Activated CD8-positive, alpha-beta T cell treated with anti-CD3 and anti-CD28 coated beads for 36 hours (primary cell): ENCODE data around the gene N4BP2. TPM values are rescaled to one million over a fixed set of nuclear protein-coding genes. Genes with fewer than 3 reads are reported as not detected.
A peak's percentile ranks its signal among the peaks of the same experiment; 100 is the strongest.

Experiments
- ATAC-seq: fragments of 200-7000 bp; cut with Tn5 transposase; one replicate; pipeline ENCODE4 v1.10.0; 2021; ENCODE audit warnings: mild to moderate bottlenecking, moderate library complexity
- CTCF ChIA-PET: fragments of 350-600 bp; sonication (Branson Sonifier 250); formaldehyde crosslinking; loops from one replicate; lab custom pipeline; 2021; ENCODE audit warnings: antibody characterized with exemption; lab: Charles Lee
- POLR2A ChIA-PET: fragments of 350-600 bp; sonication (Branson Sonifier 250); formaldehyde crosslinking; loops from one replicate; lab custom pipeline; 2021; ENCODE audit warnings: antibody characterized with exemption; lab: Charles Lee
- DNase-seq: peaks from one replicate; pipeline ENCODE4 v3.0.0-alpha.2; 2020
- H3K27ac Mint-ChIP-seq: one replicate; pipeline ENCODE4 v1.8.0; 2021; ENCODE audit warnings: mild to moderate bottlenecking, mixed read lengths
- H3K27me3 Mint-ChIP-seq: one replicate; pipeline ENCODE4 v1.8.0; 2021; ENCODE audit warnings: mixed read lengths
- H3K36me3 Mint-ChIP-seq: one replicate; pipeline ENCODE4 v1.8.0; 2021; ENCODE audit warnings: low read depth, mixed read lengths
- H3K4me1 Mint-ChIP-seq: one replicate; pipeline ENCODE4 v1.8.0; 2021; ENCODE audit warnings: low read depth, mixed read lengths
- H3K4me3 Mint-ChIP-seq: one replicate; pipeline ENCODE4 v1.8.0; 2021; ENCODE audit warnings: mild to moderate bottlenecking, moderate library complexity, mixed read lengths
- H3K9me3 Mint-ChIP-seq: one replicate; pipeline ENCODE4 v1.8.0; 2021; ENCODE audit warnings: mixed read lengths
- CTCF ChIP-seq: fragments of 200-600 bp; IDR thresholded peaks from one replicate; pipeline ENCODE4 v1.8.0; 2022; ENCODE audit warnings: antibody characterized with exemption, mild to moderate bottlenecking
- intact Hi-C: fragments of 100-400 bp; cut with micrococcal nuclease; formaldehyde crosslinking; loops from one replicate; pipeline ENCODE4 v1.10.0; 2022
- total RNA-seq, 2 experiments: library from RNA; stranded (reverse); gene quantifications; one replicate each; pipeline ENCODE4 v1.2.3, GENCODE V29; 2021

N4BP2 gene
- total RNA-seq, 2 experiments from 2014 or later = 17.4 to 17.5 TPM

- DNase-seq = no peak
- intact Hi-C loops = loop anchor here (5.0 kb wide), 3 partner anchors 139 to 249 kb away; partner anchors contain the start of gene RHOH
- Mint-ChIP-seq H3K4me3 (peak overlapping the region; percentile 96), H3K9me3 (no peaks in the 10 kb centered on the region), H3K27ac (peak overlapping the region; percentile 97), H3K27me3 (peaks cover 3% of the 10 kb centered on the region), H3K36me3 (peaks cover 8% of the 10 kb centered on the region), H3K4me1 (peaks cover 34% of the 10 kb centered on the region)
- ChIA-PET POLR2A (interaction anchor here (0.6 to 3.2 kb wide), 9 partner anchors 9 to 551 kb away, joined by 3 to 17 read pairs (median 4); no protein-coding TSS in a partner anchor), CTCF (interaction anchor here (1.0 to 1.8 kb wide), 8 partner anchors 16 to 267 kb away, joined by 3 to 10 read pairs (median 4); no protein-coding TSS in a partner anchor)
- no peak for ATAC-seq
- no peak for TF ChIP-seq CTCF
These were observed 1.5 kb downstream of the N4BP2 start for GRCh38 chr4:40058121-40058520.

- H3K27me3 Mint-ChIP-seq = peaks cover 3% of the 10 kb centered on the region
- peaks cover 11% of the 10 kb centered on the region for H3K36me3 Mint-ChIP-seq
- peaks cover 34% of the 10 kb centered on the region for H3K4me1 Mint-ChIP-seq
- ChIA-PET CTCF (interaction anchor here (1.0 to 1.6 kb wide), 5 partner anchors 15 to 258 kb away, joined by 3 to 9 read pairs (median 4); partner anchors contain the start of gene PDS5A), POLR2A (interaction anchor here (0.7 to 3.2 kb wide), 6 partner anchors 12 to 258 kb away, joined by 3 to 17 read pairs (median 3); no protein-coding TSS in a partner anchor)
- H3K9me3 Mint-ChIP-seq = no peaks in the 10 kb centered on the region
- TF ChIP-seq CTCF = no peak
- peak overlapping the region; percentile 59 for H3K27ac Mint-ChIP-seq
- ATAC-seq (no peak), DNase-seq (no peak)
- peak overlapping the region; percentile 96 for H3K4me3 Mint-ChIP-seq
- intact Hi-C loops = loop anchor here (5.0 kb wide), 3 partner anchors 138 to 248 kb away; partner anchors contain the start of gene RHOH
These were observed 2.2 kb downstream of the N4BP2 start for GRCh38 chr4:40058854-40059253.

DNA sequence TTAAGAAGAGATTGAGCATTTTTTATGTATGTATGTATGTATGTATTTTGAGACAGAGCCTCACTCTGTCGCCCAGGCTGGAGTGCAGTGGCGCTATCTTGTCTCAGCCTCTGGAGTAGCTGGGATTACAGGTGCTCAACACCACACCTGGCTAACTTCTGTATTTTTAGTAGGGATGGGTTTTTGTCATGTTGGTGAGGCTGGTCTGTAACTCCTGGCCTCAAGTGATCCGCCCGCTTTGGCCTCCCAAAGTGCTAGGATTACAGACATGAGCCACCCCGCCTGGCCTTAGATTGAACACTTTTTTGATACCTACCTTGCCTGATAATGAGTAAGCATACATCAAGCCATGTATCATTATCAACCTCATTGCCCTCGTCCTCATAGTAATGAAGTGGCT, 2.7 kb downstream of the N4BP2 start:
- ATAC-seq (no peak), DNase-seq (no peak)
- CTCF ChIA-PET = interaction anchor here (1.0 to 1.5 kb wide), 3 partner anchors 12 to 250 kb away, joined by 3 to 4 read pairs (median 4); partner anchors contain the start of gene PDS5A
- H3K36me3 Mint-ChIP-seq = peaks cover 13% of the 10 kb centered on the region
- peaks cover 33% of the 10 kb centered on the region for H3K4me1 Mint-ChIP-seq
- peak overlapping the region; percentile 13 for H3K27ac Mint-ChIP-seq
- intact Hi-C loops = loop anchor here (5.0 kb wide), 3 partner anchors 138 to 248 kb away; partner anchors contain the start of gene RHOH
- peak overlapping the region; percentile 96 for H3K4me3 Mint-ChIP-seq
- H3K27me3 Mint-ChIP-seq = peaks cover 3% of the 10 kb centered on the region
- TF ChIP-seq CTCF = no peak
- no peaks in the 10 kb centered on the region for H3K9me3 Mint-ChIP-seq
- POLR2A ChIA-PET = interaction anchor here (0.7 to 1.3 kb wide), 6 partner anchors 12 to 168 kb away, joined by 3 to 4 read pairs (median 3); no protein-coding TSS in a partner anchor

- ChIA-PET POLR2A (interaction anchor here (0.6 kb wide), 1 partner anchor 286 kb away, joined by 3 read pairs; no protein-coding TSS in a partner anchor), CTCF (interaction anchor here (1.0 to 1.1 kb wide), 2 partner anchors 87 to 261 kb away, joined by 3 to 4 read pairs; partner anchors contain the start of gene PDS5A)
- H3K27me3 Mint-ChIP-seq = no peaks in the 10 kb centered on the region
- no peak for DNase-seq
- no peak overlapping the region for H3K27ac Mint-ChIP-seq
- intact Hi-C loops = no loop called here
- no peak for ATAC-seq
- H3K4me1 Mint-ChIP-seq = peaks cover 44% of the 10 kb centered on the region
- no peak overlapping the region for H3K4me3 Mint-ChIP-seq
- no peak for TF ChIP-seq CTCF
- H3K36me3 Mint-ChIP-seq = peaks cover 31% of the 10 kb centered on the region
- H3K9me3 Mint-ChIP-seq = peaks cover 3% of the 10 kb centered on the region
These were observed 8.4 kb downstream of the N4BP2 start for GRCh38 chr4:40065010-40065409.

DNA sequence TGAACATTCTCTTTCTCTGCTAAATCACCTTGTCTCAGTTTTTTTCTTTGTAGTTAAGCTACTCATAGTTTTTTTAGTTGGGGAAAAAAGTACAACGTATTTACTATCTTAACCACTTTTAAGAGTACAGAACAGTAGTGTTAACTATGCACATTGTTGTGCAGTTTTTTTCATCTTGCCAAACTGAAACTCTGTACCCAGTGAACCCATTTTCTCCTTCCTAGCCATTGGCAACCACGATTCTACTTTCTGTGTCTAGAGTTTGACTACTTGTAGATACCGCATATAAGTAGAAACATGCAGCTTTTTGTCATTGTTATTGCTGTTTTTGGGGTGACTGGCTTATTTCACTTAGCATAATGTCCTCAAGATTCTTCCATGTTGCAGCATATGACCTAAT, 10.0 kb downstream of the N4BP2 start:
- H3K4me1 Mint-ChIP-seq = peaks cover 52% of the 10 kb centered on the region
- CTCF ChIA-PET = no interaction called here
- POLR2A ChIA-PET = interaction anchor here (0.6 to 2.0 kb wide), 6 partner anchors 9 to 596 kb away, joined by 3 to 6 read pairs (median 3); no protein-coding TSS in a partner anchor
- intact Hi-C loops = no loop called here
- H3K9me3 Mint-ChIP-seq = peaks cover 3% of the 10 kb centered on the region
- H3K27me3 Mint-ChIP-seq = no peaks in the 10 kb centered on the region
- H3K27ac Mint-ChIP-seq = peak overlapping the region; percentile 25
- H3K36me3 Mint-ChIP-seq = peaks cover 32% of the 10 kb centered on the region
- H3K4me3 Mint-ChIP-seq = no peak overlapping the region
- TF ChIP-seq CTCF = no peak
- ATAC-seq (peak; percentile 55), DNase-seq (no peak)
